ENCODE results near the gene EFCAB11.

The EFCAB11 gene

DNA sequence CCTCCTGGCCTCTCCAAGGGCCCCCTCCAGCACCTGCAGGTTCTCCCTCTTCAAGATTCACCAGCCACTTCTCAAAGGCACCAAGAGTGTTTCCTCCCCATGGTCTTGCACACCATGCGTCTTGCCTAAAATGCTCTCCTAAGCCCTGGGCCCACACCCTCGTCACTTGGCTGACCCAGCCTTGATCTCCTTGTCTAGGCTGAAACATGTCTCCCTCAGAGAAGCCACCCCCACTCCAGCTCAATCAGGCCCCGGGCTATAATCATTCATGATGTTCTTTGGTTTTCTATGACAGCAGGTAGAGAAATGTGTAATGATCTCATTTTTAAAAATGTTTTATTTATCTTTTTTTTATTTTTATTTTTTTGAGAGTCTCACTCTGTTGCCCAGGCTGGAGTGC, 88.1 kb downstream of the EFCAB11 start:
- DNase-seq (ENCODE audit: low read depth in 2 of 2) = no peak

DNA sequence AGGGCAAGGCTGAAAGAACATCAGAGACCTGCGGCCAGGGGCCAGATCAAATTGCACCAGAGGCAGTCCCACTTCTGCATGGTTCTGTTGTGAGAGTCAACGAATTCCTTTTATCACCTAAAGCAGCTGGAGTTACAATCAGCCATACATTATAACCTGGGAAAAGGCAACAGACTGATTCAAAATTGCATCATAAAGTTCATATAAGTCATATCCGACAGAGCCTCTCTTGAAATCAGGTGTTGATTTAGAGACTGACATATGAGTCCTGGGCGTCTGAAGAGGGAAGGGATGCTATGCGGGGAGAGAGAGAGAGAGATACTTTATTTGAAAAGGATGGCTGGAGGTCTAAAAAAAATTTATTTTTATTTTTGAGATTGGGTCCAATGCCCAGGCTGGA, 89.4 kb downstream of the EFCAB11 start:
- no peak for DNase-seq (ENCODE audit: low read depth in 2 of 2)

DNA sequence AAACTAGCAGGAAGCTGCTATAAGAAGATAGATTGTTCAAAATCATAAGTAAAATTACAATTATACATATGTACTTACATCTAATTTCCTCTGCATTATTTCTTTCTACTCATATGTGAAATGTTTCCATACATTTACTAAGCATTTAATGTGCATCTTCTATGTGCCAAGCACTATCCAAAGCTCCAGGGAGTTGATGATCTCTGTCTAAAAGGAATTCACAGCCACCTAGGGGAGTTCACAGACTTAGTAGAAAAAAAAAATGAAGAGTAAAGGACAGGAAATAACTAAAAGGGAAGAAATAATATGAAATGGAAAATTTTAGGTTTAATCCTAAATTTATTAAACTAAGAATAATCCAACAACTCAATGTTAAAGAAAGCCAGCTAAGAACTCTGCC, 91.7 kb downstream of the EFCAB11 start:
- no peak for DNase-seq (ENCODE audit: low read depth in 2 of 2)

DNA sequence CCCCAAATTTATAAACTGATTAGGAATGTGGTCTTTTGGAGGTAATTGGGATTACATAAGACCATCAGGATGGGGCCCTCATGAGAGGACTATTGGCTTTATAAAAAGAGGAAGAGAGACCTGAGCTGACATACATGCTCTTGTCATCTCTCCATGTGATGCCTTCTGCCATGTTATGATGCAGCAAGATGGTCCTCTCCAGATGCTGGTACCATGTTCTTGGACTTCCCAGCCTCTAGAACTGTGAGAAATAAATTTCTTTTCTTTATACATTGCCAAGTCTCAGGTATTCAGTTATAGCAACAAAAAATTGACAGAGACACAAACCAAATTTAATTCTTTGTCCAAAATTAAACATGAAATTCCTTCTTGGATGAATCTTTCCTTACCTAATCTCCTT, 92.9 kb downstream of the EFCAB11 start:
- no peak for DNase-seq (ENCODE audit: low read depth in 2 of 2)

DNA sequence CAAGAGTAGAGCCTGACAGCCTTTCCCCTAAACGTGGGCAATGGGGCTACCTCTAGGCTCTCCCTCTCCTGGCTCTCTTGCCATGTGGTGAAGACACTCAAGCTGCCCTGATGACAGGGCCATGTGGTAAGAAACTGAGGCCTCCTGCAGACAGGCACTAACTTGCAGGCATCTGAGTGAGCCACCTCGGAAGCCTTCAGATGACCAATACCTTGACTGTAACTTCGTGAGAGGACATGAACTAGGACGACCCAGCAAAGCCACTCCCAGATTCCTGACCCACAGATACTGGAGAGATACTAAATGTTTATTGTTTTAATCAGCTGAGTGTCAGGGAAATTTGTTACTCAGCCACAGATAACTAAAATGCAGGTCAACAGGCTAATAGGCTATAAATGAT, 96.4 kb downstream of the EFCAB11 start:
- no peak for DNase-seq (ENCODE audit: low read depth in 2 of 2)

DNA sequence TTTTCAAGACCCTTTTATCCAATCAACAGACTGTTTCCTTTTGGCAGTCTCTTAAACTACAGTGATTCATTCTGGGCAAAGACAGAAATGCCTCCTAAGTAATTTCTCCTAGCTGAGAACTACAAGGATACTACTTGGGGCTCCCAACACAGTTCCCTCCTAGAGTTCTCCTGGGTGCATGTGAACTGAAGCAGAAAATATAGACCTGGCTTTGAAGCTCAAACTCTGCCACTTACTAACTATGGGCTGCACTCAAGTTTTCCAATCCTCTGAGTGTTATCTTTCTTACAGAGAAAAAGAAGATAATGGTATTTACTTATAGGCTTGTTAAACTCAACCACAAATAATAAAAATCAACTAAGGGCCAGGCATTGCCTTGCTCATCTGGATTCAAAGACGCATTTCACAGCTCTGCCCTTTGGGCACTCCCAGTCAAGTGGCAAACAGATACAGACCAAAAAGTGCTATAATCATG, 97.6 kb downstream of the EFCAB11 start:
- no peak for DNase-seq (ENCODE audit: low read depth in 2 of 2)

DNA sequence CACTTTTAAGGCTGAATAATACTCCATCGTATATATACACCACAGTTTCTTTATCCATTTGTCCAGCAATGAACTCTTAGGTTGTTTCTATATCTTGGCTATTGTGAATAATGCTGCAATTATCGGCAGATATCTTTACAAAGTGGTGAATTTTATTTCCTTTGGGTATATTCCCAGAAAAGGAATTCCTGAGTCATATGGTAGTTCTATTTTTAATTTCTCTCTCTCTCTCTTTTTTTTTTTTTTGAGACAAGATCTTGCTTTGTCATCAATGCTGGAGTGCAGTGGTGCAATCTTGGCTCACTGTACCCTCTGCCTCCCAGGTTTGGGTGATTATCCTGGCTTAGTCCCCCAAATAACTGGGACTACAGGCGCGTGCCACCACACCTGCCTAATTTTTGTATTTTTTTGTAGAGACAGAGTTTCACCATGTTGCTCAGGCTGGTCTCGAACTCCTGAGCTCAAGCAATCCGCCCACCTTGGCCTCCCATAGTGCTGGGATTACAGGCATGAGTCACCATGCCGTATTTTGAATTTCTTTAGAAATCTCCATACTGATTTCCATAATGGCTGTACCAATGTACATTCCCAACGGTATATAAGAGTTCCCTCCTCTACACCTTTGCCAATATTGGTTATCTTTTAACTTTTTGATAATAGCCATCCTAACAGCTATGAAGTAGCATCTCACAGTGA, 98.4 kb downstream of the EFCAB11 start:
- no peak for DNase-seq (ENCODE audit: low read depth in 2 of 2)

DNA sequence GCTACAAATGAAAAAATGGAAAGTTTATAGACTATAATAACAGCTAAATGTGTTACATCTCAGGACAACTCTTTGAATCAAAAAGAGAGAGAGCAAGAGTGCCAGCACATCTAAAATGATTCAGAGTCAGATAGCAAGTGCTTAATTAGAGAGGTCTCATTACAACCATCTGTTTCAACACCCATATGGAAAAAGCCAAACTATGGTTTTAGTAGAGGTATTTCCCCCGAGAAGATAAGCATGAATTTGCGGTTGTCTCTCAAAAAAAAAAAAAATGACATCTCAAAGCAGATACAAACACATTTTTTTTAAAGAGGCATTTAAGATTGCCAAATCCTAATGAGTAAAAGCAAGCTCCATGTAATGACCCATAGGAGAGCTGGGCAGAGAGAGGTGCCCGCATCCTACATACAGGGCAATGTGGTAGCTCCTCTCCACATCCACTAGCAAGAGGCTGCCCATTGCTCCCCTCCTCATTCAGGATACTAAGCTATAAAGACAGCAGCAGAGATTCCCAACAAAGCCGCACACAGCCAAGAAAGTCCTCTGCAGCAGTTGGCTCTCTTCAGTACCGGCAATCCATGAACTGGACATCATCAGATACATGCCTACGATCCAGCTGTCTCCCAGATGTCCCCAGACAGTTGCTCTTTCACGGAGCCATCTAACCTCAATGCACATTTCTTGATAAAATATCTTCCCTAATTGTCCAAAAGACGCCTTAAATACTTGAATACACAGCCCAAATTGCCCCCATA, 100.4 kb downstream of the EFCAB11 start:
- no peak for DNase-seq (ENCODE audit: low read depth in 2 of 2)

DNA sequence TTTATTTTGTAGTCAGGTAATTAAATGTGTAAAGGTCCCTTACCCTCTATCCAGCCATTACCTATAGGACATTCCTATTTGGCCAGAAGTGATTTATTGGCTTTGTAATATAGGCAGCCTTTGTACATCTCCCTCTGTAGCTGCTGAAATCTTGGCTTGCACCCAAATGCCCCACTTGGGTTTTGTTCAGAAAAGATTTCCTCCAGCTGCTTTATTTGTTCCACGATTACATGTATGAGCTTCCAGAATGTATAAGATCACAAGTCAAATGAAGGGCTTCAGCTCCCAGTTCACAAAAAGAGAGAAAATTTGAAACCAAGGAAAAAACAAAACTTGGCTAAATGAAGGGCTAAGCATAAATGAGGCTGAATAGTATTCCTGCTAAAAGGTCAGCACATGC, 103.4 kb downstream of the EFCAB11 start:
- no peak for DNase-seq (ENCODE audit: low read depth in 2 of 2)

DNA sequence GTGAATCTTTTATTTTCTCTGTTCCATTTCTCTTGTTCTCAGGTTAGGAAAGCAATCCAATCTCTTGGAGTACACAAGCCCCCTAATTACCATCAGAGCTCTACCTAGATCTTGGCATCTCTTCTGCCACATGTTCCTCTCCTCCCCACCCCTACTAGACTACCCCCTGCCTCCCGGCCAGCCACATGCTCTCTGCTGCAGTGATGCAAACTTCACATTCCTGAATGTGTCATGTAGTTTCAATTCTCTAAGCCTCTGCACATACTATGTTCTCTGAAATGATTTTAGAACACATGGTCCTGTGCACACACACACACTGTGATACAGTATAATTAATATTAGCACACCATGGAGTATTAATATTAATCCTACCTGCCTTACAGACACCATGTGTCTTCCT, 104.6 kb downstream of the EFCAB11 start:
- no peak for DNase-seq (ENCODE audit: low read depth in 2 of 2)

DNA sequence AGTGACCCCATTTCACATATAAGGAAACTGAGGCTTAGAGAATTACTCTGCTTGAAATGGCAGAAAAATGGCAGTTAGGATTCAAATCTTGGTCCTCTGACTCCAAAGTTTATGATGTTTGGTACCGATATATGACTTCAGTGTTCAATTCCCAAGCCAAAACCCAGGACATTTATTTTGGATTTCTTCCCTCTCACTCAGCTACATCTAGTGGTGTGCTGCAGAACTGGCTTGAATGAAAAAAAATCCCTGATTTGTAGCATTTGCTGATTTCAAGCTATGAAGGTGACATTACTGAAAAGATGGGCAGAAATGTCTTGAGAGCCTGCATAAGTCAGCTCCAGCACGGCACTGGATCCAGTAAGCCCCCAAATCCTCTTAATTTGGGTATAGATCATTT, 106.4 kb downstream of the EFCAB11 start:
- no peak for DNase-seq (ENCODE audit: low read depth in 2 of 2)

DNA sequence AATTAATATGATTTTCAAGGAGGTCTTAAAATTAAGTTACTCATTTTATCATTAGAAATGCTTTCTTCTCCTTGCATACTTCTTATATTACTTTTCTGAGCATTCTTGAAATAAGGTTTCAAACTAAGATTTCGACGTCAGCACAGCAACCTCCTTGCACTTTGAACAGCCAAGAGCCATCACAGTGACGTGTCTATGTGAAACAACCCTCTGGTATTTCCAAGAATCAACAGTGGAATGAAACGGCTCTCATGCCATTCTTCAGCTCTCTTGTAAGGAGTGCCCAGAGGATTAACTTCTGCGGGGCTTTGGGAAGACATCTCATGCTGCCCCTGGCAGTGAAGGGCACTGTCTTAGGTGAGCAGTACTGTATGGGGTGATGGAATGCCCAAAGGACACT, 109.2 kb downstream of the EFCAB11 start:
- no peak for DNase-seq (ENCODE audit: low read depth in 2 of 2)

DNA sequence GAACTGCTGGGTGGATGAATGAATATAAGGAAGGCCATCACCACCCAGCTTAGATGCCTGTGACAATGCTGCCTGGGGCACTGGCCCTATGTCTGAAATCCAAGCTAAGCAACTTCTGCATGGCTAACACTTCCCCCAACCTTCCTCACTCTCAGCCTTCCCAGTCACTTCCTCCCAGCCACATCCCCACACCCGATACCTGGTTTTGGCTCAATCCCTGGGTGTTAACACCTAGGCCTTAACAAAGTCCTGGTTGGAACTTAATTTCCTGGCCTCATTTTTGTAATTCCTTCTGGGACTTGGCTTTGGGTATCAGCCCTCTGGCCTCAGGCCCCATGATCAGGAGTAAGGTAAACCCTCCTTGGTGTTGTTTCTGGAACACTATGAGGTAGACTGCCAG, 110.0 kb downstream of the EFCAB11 start:
- no peak for DNase-seq (ENCODE audit: low read depth in 2 of 2)

DNA sequence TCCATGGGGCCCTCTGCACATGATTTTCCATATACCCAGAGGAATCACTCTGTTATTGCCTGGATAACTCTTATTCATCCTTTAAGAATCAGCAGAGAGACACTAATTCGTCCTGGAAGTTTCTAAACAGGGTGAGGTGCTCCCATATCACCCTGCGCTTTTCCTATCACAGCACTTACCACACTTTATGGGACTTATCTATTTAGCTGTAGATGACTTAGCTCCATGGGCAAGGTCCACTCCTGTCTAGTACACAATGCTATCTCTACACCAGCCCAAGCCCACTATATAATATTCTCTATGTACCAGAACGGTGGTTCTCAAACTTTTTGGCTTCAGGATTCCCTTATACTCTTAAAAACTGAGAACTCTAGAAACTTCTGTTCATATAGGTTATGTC, 111.7 kb downstream of the EFCAB11 start:
- DNase-seq (ENCODE audit: low read depth in 2 of 2) = no peak

DNA sequence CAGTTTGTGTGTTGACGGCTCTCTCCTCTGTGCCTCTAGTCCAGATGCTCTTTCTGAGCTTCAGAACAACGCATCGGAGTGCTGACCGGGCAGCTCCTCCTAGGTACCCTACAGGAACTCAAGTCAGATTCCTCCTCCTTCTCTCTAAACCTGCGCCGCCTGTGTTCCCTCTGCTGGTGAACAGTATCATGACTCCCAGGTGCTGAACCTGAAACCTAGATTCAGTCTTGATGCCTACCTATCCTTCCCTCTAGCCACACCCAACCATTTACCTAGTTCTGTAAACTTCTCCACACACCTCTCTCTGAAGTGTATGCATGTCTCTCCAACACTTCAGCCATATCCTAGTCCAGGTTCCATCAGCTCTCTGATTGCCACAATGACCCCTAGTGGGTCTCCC, 112.7 kb downstream of the EFCAB11 start:
- DNase-seq (ENCODE audit: low read depth in 2 of 2) = no peak

DNA sequence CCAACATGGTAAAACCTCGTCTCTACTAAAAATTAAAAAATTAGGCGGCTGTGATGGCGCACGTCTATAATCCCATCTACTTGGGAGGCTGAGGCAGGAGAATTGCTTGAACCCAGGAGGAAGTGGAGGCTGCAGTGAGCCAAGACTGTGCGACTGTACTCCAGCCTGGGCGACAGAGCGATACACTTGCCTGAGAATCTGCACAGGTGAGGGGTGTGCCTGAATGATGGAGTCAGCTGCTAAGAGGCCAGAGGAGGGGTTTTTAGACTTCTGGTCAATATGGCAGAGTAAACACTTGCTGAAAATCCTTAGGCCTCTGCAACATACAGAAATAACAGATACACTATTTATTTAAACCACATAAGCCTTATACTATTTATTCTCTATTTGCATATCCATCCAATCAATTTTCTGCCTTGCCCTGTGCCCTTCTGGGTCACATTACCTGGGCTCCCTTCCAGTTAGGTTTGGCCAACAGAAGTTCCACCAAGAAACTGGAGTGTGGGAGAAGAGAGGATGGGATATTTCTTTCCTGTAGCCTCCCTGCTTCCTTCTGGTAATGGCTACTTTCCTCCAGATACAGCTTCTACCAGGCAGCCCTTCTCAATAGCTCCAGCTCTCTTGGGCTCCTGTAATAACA, 117.6 kb downstream of the EFCAB11 start:
- no peak for DNase-seq (ENCODE audit: low read depth in 2 of 2)

DNA sequence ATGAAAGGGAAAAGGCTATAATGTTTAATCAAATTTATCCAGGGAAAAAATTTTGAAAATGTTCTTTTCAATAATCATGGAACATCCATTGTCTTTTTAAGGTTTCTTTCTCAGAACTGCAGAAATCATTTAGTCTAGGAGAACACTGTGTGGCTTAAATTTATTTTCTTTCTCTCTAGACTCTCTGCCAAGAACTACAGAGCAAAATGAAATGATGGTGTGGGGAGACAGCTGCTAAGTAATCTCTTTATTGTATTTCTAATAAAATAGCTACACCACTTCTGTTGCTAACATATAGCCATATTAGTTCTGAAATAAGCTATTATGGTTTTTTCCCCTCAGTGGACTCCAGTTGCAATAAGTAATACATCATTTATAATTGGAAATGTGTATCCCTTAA, 120.9 kb downstream of the EFCAB11 start:
- no peak for DNase-seq (ENCODE audit: low read depth in 2 of 2)

DNA sequence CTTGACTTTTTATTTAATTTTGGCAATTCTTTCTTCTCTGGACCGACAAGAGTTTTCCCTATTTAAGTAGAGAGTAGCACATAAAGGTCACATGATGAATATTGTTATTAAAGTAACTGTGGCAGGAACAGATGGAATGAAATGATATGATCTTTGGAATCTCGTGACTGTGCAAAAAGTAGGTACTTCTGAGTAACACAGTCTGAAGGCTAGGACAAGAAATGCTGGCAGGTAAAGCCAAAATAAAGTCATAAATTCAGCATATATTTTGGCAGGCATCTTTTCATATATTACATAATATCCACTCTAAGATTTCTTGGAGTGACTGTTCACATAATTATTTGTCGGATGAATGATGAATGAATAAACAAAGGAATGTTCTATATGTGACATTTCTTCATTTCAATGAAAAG, 121.4 kb downstream of the EFCAB11 start:
- no peak for DNase-seq (ENCODE audit: low read depth in 2 of 2)

DNA sequence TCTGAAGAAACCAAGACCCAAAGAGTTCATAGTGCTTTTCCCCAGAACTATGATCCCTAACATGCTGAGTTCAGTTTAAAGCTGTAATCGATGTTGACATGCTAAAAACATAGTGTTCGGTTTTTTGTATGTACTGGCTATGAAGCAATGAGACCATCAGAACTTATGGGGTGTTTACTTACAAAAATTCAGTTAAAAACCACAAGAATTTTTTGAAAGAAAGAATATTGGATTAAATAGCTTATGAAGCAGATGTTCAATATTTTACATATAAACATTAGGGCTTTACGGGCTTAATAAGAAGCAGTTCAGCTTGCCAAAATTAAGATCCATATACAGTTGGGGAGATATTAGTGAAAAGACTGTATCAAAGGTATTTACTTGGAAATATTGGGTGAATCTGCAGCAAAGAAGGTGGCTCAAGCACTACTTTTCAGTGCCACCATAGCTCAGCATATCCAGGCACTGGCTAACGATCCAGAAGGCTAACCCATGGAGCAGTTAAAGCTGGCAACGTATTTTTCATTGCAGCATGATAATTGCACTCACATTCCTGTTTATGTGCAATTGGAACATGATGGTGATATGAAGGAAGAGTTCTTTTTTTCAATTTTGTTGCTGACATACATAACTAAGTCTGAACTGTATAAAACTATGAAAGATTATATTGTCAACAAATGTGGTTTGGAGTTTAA, 125.9 kb downstream of the EFCAB11 start:
- no peak for DNase-seq (ENCODE audit: low read depth in 2 of 2)

DNA sequence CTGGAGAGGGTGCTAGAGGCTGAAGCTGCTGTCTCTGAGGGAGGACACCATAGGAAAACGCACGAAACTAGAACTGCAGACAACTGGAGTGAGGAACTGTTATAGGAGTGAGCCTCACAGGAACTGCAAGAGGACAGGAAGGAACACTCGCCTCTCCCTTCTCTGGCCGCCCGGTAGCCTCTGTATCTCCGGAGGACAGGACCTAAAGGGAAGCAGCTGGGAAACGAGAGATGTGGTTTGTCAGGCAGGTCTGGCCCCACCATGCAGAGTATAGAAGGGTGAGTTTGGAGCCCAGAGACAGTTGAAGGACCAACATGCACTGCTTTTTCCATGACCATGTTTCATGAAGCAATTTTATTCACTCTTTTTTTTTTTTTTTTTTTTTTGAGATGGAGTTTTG, 127.3 kb downstream of the EFCAB11 start:
- no peak for DNase-seq (ENCODE audit: low read depth in 2 of 2)

DNA sequence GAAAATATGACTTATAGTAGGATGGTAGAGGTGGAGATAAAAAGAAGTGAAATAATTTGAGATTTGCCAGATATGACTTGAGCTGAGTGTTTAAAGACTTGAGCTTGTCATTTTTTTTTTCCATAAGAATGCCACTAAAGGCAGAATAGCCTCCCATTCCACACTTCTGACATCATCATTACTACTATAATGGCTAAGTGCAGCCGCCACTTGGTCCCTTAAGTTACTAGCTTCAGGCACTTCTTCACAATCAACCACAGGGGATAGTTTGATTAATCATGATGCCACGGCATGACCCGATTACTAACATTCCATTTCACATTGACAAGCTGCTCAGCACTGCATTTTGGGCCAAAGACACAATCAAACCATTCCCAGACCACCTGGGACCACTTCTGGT, 127.9 kb downstream of the EFCAB11 start:
- DNase-seq (ENCODE audit: low read depth in 2 of 2) = no peak

DNA sequence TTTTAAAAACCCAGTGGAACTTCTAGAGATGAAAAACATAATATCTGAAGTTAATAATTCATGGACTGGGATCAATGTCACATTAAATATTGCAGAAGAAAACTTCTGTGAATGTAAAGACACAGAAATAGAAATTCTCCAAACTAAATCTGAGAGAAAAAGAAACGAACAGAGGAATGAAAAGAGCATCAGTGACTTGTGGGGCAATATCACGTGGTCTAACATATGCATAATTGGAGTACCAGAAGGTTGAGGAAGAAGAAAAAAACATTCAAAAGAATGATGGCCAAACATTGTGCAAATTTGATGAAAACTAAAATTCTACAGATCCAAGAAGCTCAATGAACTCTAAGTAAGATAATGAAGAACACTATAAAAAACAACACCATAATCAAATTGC, 130.8 kb downstream of the EFCAB11 start:
- no peak for DNase-seq (ENCODE audit: low read depth in 2 of 2)

Data from stimulated activated CD8-positive, alpha-beta memory T cell treated with anti-CD3 and anti-CD28 coated beads, Interleukin-15, amount 100 ng/mL, for 48 hours (primary cell).